ENCODE data around the gene SPPL3.

Gene SPPL3

GRCh38 chr12:120787889-120788288, 116.3 kb downstream of the SPPL3 start:
- DNase-seq (ENCODE audit: low read depth in 2 of 2) = no peak

DNA sequence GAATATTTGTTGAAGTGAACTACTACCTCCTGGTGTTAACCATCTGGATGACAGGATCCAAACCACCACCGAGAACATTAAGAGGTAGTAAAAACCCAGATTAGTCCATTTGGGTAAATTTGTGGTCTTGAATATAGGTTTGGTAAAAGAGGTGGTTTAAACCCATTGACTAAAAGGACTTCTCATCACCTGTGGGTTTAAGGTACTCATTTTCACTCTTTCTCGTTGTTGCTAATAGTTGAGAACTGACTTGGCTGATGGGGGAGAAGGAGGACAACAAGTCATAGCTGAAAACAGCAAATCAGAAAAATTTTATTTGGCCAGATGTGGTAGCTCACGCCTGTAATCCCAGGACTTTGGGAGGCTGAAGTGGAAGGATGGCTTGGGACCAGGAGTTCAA, 119.4 kb downstream of the SPPL3 start:
- no peak for DNase-seq (ENCODE audit: low read depth in 2 of 2)

DNA sequence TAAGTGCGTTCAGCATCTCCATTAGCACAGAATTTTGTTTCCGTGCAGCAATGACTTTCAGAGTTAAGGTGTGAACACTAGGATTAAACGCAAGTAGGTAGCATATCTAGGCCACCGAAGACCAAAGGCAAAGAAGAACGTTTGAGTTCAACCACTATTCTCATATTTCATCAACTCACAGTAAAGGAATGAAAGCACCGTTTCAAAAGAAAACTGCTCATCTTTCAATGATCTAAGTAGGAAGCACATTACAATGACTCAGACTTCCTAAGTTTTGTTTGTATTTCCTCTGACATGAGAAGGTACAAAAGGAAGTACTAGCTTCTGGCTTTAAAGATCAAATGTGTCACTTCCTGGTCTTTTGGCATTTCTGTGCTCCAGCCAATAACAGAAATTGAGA, 121.0 kb downstream of the SPPL3 start:
- DNase-seq (ENCODE audit: low read depth in 2 of 2) = no peak

DNA sequence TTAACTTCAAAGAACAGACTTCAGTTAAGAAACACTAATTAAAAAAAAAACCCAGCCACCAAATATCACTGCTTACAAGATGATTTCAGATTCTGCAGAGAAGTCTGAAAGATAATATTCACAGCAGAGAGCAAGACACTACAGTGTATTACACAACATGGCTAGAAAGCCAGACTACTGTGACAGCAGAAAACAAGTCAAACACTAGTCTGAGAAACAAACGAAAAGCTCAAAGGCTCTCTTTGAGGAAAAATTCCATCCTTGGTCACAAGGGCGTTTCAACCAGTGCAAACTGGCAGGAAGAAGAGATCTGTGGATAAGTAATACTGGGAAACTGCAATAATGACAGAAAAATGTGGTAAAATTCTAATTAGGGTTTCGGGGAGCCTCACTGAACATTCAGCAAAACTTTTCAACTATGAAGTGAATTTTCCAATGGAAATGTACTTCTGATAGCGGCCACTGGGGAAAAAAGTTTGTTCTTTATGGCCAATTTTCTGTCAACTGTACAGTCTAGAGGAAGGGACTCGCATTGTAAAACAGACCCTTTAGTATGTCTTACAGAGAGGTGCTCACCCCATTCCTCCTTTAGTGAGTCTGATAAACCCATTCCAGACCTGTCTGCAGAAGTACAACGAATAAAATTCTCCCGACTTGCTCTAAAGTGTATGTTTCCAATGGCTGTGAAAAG, 128.2 kb downstream of the SPPL3 start:
- no peak for DNase-seq (ENCODE audit: low read depth in 2 of 2)

DNA sequence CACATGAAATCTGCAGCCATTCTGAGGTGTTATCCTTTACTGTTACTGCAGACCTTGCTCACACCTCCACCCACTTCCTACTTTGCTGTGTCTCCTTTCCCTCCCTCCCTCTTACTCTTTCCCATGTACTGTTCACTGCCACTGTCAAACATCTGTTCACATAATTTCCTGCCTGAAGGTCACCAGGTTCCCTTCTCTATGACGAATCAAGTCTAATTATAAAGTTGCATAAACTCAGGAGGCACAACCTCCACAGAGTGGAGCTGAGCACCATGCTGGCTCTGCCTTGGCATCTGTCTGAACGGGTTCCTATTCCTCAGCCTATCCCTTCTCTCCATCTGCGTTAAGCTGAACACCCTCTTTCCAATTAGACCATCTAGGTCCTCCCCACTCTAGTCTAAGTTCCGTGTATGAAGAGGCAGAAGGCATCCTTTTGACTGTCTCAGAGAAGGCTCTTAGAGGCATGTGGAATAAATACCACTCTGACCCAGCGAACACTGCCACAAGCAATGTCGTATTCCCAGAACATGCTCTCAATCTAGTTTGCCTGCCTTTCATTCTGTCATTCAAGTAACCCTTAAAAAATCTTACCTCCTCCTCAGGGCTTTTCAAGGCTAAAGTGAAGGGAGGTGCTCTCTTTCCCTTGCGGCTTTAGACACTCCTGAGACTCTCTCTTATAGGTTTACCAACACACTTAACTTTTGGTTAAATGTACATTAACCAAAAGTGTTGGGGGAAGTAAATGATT, 129.8 kb downstream of the SPPL3 start:
- no peak for DNase-seq (ENCODE audit: low read depth in 2 of 2)

DNA sequence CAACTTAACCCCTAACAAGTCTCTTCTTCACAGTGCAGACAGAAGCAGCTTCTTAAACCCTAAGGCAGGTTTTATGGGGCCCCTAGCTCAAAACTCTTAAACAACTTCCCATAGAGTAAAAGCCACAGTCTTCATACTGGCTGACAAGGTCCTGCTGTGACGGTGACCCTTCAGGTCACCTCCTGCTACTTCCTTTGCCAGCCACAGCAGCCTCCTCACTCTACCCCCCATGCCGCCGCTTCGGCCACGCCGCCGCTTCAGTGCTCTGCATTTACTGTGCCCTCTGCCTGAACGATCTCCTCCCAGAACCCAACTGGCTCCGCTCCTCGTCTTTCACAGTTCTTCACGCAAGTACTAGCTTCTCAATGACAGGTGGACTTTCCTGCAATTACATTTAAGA, 133.1 kb downstream of the SPPL3 start:
- DNase-seq (ENCODE audit: low read depth in 2 of 2) = no peak

GRCh38 chr12:120767071-120768024, 136.8 kb downstream of the SPPL3 start:
- no peak for DNase-seq (ENCODE audit: low read depth in 2 of 2)

GRCh38 chr12:120766566-120766965, 137.6 kb downstream of the SPPL3 start:
- no peak for DNase-seq (ENCODE audit: low read depth in 2 of 2)

DNA sequence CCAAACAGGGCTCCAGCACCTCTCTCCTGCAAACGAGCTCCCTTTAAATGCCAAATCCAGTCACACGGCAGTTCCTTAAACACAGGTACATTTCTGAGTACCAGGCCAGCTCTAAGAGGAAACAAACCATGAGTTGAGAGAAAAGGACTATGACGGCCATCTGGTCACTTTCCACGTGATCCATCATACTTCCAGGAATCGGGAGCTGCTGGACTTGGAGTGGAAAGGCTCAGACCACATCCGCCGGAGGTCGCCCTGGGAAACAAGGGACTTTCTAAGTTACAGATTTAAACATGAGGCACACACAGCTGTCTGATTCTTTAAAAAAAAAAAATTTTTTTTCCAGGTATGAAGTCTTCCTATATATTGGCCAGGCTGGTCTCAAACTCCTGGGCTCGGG, 139.3 kb downstream of the SPPL3 start:
- DNase-seq (ENCODE audit: low read depth in 2 of 2) = no peak

DNA sequence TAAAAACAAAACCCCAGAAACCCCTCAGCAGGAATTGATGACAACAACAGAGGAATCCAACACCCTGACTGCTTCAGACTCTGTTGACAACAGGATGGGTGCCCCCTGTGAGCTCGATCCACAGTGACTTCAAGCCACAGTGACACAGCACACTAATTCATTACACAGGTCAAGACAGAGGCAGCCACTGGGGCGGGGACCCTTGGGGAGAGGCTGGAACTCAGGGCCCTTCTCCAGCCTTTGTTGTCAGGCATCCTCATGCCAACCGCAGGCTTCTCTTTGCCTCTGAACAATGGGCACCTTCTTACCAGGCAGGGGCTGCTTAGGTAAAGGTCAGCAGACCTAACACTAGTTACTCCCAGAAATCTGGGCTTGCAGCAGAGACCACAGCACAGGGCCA, 140.9 kb downstream of the SPPL3 start:
- no peak for DNase-seq (ENCODE audit: low read depth in 2 of 2)

DNA sequence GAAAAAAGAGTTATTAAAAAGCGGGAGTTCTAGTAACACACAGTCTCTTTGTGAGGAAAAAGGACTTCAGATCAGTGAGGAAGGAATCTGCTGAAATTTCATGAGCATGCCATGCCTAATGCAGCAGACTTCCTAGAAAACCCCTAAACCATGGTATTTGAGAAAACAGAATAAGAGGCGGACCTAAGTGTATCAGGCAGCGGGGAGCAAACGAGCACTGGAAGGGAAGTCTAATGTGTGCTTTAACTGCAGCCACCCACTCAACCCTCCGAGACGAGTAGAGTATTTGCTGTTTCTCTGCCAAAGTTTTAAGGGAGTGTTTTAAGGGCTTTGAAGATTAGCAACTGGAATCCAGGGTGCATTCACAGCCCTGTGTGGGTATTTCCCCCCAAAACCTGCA, 142.1 kb downstream of the SPPL3 start:
- DNase-seq (ENCODE audit: low read depth in 2 of 2) = no peak

GRCh38 chr12:120761519-120761934, 142.6 kb downstream of the SPPL3 start:
- no peak for DNase-seq (ENCODE audit: low read depth in 2 of 2)

DNA sequence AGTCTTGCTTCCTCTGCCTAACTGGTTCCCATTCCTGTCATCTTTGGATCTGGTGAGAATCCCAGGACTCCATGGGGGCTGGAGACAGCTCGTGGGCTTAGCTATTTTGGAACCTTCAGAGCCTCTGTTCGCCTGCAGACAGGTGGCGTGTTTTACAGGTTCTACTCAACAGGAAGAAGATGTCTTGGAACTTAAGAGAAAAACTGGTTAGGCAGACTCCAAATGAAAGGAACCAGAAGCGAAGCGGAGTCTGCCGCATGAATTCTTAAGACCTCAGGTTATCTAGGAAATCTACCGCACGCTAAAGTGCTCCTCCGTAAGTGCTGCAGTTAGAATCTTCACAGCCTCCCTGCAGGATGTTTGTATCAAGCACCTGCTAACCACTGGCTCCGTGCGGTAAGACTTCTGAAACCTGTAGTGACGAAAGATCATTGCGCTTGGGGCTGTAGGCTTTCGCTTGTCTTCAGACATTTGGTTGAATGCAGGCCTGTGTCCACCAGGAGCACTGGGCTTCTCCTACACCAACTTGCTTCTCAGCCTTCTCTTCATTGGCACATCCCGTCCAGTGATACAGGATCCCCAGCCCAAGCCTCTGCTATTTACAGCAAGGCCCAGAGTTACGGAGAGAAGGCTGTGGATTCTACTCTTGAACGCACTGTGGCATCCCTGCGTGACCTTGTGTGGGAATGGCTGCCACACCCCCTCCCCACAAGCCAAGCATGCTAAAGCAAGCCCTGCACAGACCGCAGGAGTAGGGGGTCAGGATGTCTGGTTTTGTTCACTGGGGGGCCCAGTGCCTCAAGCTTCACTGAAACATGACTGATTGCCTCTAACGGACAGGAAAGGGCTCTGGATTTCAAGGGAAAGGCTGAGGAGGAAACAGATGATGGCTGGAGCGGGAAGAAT, 143.6 kb downstream of the SPPL3 start:
- DNase-seq (ENCODE audit: low read depth in 2 of 2) = no peak

- DNase-seq (ENCODE audit: low read depth in 2 of 2) = no peak
Measured at GRCh38 chr12:120759591-120760348, 144.4 kb downstream of the SPPL3 start.

- DNase-seq (ENCODE audit: low read depth in 2 of 2) = no peak
Measured at GRCh38 chr12:120758798-120759590, 145.2 kb downstream of the SPPL3 start.

- no peak for DNase-seq (ENCODE audit: low read depth in 2 of 2)
Measured at GRCh38 chr12:120757949-120758348, 146.2 kb downstream of the SPPL3 start.

DNA sequence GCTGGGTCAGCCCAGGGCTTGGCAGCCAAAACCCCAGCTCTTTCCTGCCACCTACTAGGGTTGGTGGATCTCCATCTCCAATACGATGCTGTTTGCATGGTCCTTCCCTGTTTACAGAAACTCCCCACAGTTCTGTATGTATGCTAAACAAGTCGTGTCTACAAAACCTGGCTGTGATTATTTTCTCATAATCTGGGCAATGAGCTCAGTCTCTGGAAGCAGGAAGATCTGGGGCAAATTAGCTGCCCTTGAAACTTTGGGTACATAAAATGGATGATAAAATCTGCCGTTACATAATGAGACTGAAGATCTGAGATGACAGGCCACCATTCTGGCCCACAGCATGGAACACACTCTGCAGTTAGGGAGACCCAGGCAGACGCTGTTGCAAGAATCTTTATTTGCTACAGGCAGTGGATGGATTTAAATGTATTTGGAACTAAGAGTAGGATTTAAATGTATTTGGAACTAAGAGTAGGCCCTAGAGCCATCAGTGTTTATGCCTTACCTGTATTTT, 146.9 kb downstream of the SPPL3 start:
- DNase-seq (ENCODE audit: low read depth in 2 of 2) = no peak

DNA sequence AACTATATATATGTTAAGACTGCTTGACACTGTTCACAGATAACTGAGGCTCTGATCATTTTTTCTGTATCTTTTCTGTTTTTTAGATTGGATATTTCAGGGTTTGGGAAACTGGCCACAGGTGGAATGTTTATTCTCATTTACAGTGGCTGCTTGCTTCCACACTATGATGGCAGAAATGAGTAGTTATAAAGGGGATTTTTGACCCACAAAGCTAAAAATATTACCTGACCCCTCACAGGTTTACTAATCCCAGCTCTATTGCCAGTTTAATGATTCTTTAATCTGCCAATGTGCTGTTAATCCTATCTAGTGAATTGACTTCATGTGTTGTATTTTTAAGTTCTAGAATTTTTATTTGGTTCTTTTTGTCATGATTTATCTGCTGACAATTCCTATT, 148.9 kb downstream of the SPPL3 start:
- DNase-seq (ENCODE audit: low read depth in 2 of 2) = no peak

GRCh38 chr12:120754792-120755191, 149.4 kb downstream of the SPPL3 start:
- no peak for DNase-seq (ENCODE audit: low read depth in 2 of 2)

DNA sequence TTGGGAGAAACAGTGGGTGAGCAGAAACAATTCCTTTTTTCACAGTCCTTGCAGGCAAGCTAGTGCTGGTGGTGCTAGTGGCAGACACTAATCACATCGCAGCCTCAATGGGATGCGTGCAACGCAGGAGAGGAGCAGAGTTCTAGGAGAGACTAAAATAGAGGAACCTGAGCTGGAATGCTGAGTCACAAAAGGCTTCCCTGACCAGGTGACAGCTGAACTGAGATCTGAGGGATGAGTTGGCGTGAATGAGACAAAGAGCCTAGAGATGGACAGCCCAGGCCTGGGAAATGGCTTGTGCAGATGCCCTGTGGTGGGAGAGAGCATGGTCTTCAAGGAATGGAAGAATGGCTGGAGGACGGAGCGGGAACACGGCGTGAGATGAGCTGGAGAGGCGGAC, 152.8 kb downstream of the SPPL3 start:
- no peak for DNase-seq (ENCODE audit: low read depth in 2 of 2)
